NCI-H460 (cell line): ENCODE results near the gene B4GALNT1. TPM values are rescaled to one million over a fixed set of nuclear protein-coding genes. Genes with fewer than 3 reads are reported as not detected.

ENCODE experiments used
- DNase-seq: peaks from one replicate; pipeline ENCODE4 v3.0.0-alpha.2; 2016; ENCODE audit warnings: low read depth; ENCODE audit errors: extremely low read depth
- total RNA-seq: library from RNA; depleted of rRNA; stranded (reverse); fragments of >200 nt; shearing (Covaris generic); gene quantifications from 2 replicates; pipeline ENCODE4 v1.2.3, GENCODE V29; 2014

Gene B4GALNT1
- total RNA-seq, 1 experiment from 2014 or later, result 43.1 TPM

- no peak for DNase-seq
These were observed 23.0 kb downstream of the B4GALNT1 start for GRCh38 chr12:57609781-57610553.

- DNase-seq, result no peak
These were observed 23.8 kb downstream of the B4GALNT1 start for GRCh38 chr12:57609101-57609780.

- no peak for DNase-seq
These were observed 24.9 kb downstream of the B4GALNT1 start for GRCh38 chr12:57607958-57608663.

- DNase-seq, result no peak
These were observed 26.2 kb downstream of the B4GALNT1 start for GRCh38 chr12:57606821-57607220.

GRCh38 chr12:57606399-57606798 is 26.6 kb downstream of the B4GALNT1 start:
- no peak for DNase-seq

- no peak for DNase-seq
These were observed 27.1 kb downstream of the B4GALNT1 start for GRCh38 chr12:57605811-57606311.

- DNase-seq, result no peak
These were observed 27.8 kb downstream of the B4GALNT1 start for GRCh38 chr12:57604992-57605810.

- DNase-seq, result no peak
These were observed 28.5 kb downstream of the B4GALNT1 start, which contains the start of gene DTX3 for GRCh38 chr12:57604454-57604991. Gene DTX3, plus strand, starts transcription at chr12:57604824. Its CDS starts 1,694 bp downstream, at chr12:57606518.

GRCh38 chr12:57603815-57604453 is 29.1 kb downstream of the B4GALNT1 start:
- no peak for DNase-seq

GRCh38 chr12:57603324-57603723 is 29.7 kb downstream of the B4GALNT1 start:
- DNase-seq, result no peak

- DNase-seq, result no peak
These were observed 30.5 kb downstream of the B4GALNT1 start for GRCh38 chr12:57602544-57602943.

GRCh38 chr12:57600395-57600794 is 32.6 kb downstream of the B4GALNT1 start:
- DNase-seq, result no peak

- DNase-seq, result no peak
These were observed 39.8 kb downstream of the B4GALNT1 start for GRCh38 chr12:57593187-57593586.

GRCh38 chr12:57592551-57593165 is 40.3 kb downstream of the B4GALNT1 start:
- no peak for DNase-seq

GRCh38 chr12:57591782-57592325 is 41.1 kb downstream of the B4GALNT1 start:
- DNase-seq, result no peak

- peak; percentile 59 for DNase-seq
These were observed 41.9 kb downstream of the B4GALNT1 start, which contains the start of gene PIP4K2C for GRCh38 chr12:57590864-57591781. Gene PIP4K2C, plus strand, starts transcription at chr12:57591192. Its CDS starts 98 bp downstream, at chr12:57591290.

- DNase-seq, result no peak
These were observed 42.5 kb downstream of the B4GALNT1 start for GRCh38 chr12:57590479-57590863.
